ENCODE data around the gene ARPC4.

GRCh38 chr3:9769426-9770275 lies 23.2 kb upstream of the ARPC4 start, which contains the start of gene CAMK1:
- TF ChIP-seq HDAC2 (IDR thresholded peaks at IDR 0.05) (no peak), SREBF1 (IDR thresholded peaks at IDR 0.05; ENCODE audit: low read length) (no peak), SIN3A (IDR thresholded peaks at IDR 0.05; ENCODE audit: low read depth, low read length) (no peak), YY1 (IDR thresholded peaks at IDR 0.05; ENCODE audit: low read depth, low read length) (no peak), CTCF (IDR thresholded peaks at IDR 0.05 in 2 of 3, conservative IDR thresholded peaks at IDR 0.05 in 1 of 3; ENCODE audit: control insufficient read depth in 2 of 3, extremely low read depth in 1 of 3, insufficient read depth in 1 of 3, low read depth in 3 of 3, low read length in 3 of 3) (no peak), BACH1 (IDR thresholded peaks at IDR 0.05; ENCODE audit: borderline replicate concordance) (no peak; the same call in 1 of the 2 replicates)
